T-helper 17 cell (primary cell): ENCODE measurements around the gene AGRN. TPM values are rescaled to one million over a fixed set of nuclear protein-coding genes. Genes with fewer than 3 reads are reported as not detected.
"Not testable (repeated sequence)": the region's sequence is repeated elsewhere in the genome, so short reads cannot be mapped to it uniquely, and the experiment has no call there.

Experiments used
- ATAC-seq: fragments of 150-1000 bp; cut with Tn5 transposase; 2 replicates; pipeline ENCODE4 v1.10.0; 2021; ENCODE audit warnings: mild to moderate bottlenecking, moderate library complexity
- DNase-seq, 3 donors: peaks; one replicate each; pipeline versions ENCODE4 v3.0.0 to v3.0.0-alpha.2; 2020 to 2021
- H3K9me3 ChIP-seq: one replicate; pipeline ENCODE4 v1.7.0; 2013; ENCODE audit warnings: low read length, mild to moderate bottlenecking; ENCODE audit not compliant: control insufficient read depth, poor library complexity, severe bottlenecking
- H3K27ac Mint-ChIP-seq: one replicate; pipeline ENCODE4 v1.8.0; 2022; ENCODE audit warnings: mild to moderate bottlenecking, moderate library complexity, mixed read lengths
- H3K27me3 Mint-ChIP-seq: one replicate; pipeline ENCODE4 v1.8.0; 2022; ENCODE audit warnings: mixed read lengths
- H3K36me3 Mint-ChIP-seq: one replicate; pipeline ENCODE4 v1.8.0; 2022; ENCODE audit warnings: low read depth, mixed read lengths
- H3K4me1 Mint-ChIP-seq: one replicate; pipeline ENCODE4 v1.8.0; 2022; ENCODE audit warnings: mild to moderate bottlenecking, mixed read lengths
- H3K4me3 Mint-ChIP-seq: one replicate; pipeline ENCODE4 v1.8.0; 2022; ENCODE audit warnings: mild to moderate bottlenecking, moderate library complexity, mixed read lengths
- total RNA-seq, 4 donors: library from RNA in 2 of 4; stranded (reverse) in 2 of 4; gene quantifications; one replicate each; pipeline ENCODE4 v1.2.3 and lab custom pipeline; 2022 to 2026

AGRN gene
- total RNA-seq (1 to 10 TPM; 1.2 to 1.4 TPM), total RNA-seq (lab: John Stamatoyannopoulos, UW) (1.9 to 9.3 reads per million in 2 donors)

- no peak for DNase-seq
- peak within 1 kb of the TSS; percentile 58 for H3K4me3 Mint-ChIP-seq
- no peaks in the 10 kb centered on the region for H3K36me3 Mint-ChIP-seq
- H3K4me1 Mint-ChIP-seq = peaks cover 3% of the 10 kb centered on the region
- H3K27ac Mint-ChIP-seq = no peak within 1 kb of the TSS
- peak; percentile 7 for ATAC-seq
- H3K9me3 ChIP-seq = no peaks in the 10 kb centered on the region
- H3K27me3 Mint-ChIP-seq = no peaks in the 10 kb centered on the region
Measured at GRCh38 chr1:1020000-1020404, at the start of gene AGRN. Gene AGRN (plus strand): TSS chr1:1020120. CDS start chr1:1020173, 53 bp downstream.

- no peaks in the 10 kb centered on the region for H3K36me3 Mint-ChIP-seq
- no peak overlapping the region for H3K27ac Mint-ChIP-seq
- no peaks in the 10 kb centered on the region for H3K27me3 Mint-ChIP-seq
- H3K4me3 Mint-ChIP-seq = no peak overlapping the region
- no peak for ATAC-seq
- no peaks in the 10 kb centered on the region for H3K9me3 ChIP-seq
- peaks cover 6% of the 10 kb centered on the region for H3K4me1 Mint-ChIP-seq
- DNase-seq = no peak
Measured at GRCh38 chr1:970242-970972, 49.5 kb upstream of the AGRN start.

GRCh38 chr1:970973-971730, 48.8 kb upstream of the AGRN start:
- DNase-seq = no peak
- no peak for ATAC-seq
- Mint-ChIP-seq H3K27me3 (peaks cover 5% of the 10 kb centered on the region), H3K4me3 (no peak overlapping the region), H3K4me1 (peaks cover 11% of the 10 kb centered on the region), H3K36me3 (no peaks in the 10 kb centered on the region), H3K27ac (no peak overlapping the region)
- no peaks in the 10 kb centered on the region for H3K9me3 ChIP-seq

- peaks cover 11% of the 10 kb centered on the region for H3K4me1 Mint-ChIP-seq
- peaks cover 5% of the 10 kb centered on the region for H3K27me3 Mint-ChIP-seq
- H3K27ac Mint-ChIP-seq = no peak overlapping the region
- no peak for DNase-seq
- no peaks in the 10 kb centered on the region for H3K36me3 Mint-ChIP-seq
- ATAC-seq = no peak
- no peaks in the 10 kb centered on the region for H3K9me3 ChIP-seq
- H3K4me3 Mint-ChIP-seq = no peak overlapping the region
Measured at GRCh38 chr1:971751-972506, 48.0 kb upstream of the AGRN start.

GRCh38 chr1:972726-973458, 47.0 kb upstream of the AGRN start:
- no peak for ATAC-seq
- H3K4me3 Mint-ChIP-seq = no peak overlapping the region
- H3K36me3 Mint-ChIP-seq = no peaks in the 10 kb centered on the region
- H3K27ac Mint-ChIP-seq = no peak overlapping the region
- peaks cover 5% of the 10 kb centered on the region for H3K27me3 Mint-ChIP-seq
- DNase-seq = no peak
- no peaks in the 10 kb centered on the region for H3K9me3 ChIP-seq
- peaks cover 11% of the 10 kb centered on the region for H3K4me1 Mint-ChIP-seq

- no peak for DNase-seq
- no peak overlapping the region for H3K4me3 Mint-ChIP-seq
- H3K27me3 Mint-ChIP-seq = peaks cover 5% of the 10 kb centered on the region
- no peaks in the 10 kb centered on the region for H3K36me3 Mint-ChIP-seq
- no peak for ATAC-seq
- H3K4me1 Mint-ChIP-seq = peaks cover 12% of the 10 kb centered on the region
- no peak overlapping the region for H3K27ac Mint-ChIP-seq
- H3K9me3 ChIP-seq = no peaks in the 10 kb centered on the region
Measured at GRCh38 chr1:973459-974292, 46.2 kb upstream of the AGRN start.

- Mint-ChIP-seq H3K27ac (no peak overlapping the region), H3K27me3 (peaks cover 5% of the 10 kb centered on the region), H3K36me3 (no peaks in the 10 kb centered on the region), H3K4me3 (no peak overlapping the region), H3K4me1 (peaks cover 10% of the 10 kb centered on the region)
- ATAC-seq = no peak
- no peaks in the 10 kb centered on the region for H3K9me3 ChIP-seq
- DNase-seq = no peak
Measured at GRCh38 chr1:974293-974640, 45.7 kb upstream of the AGRN start.

GRCh38 chr1:974687-975328, 45.1 kb upstream of the AGRN start:
- no peak overlapping the region for H3K4me3 Mint-ChIP-seq
- H3K36me3 Mint-ChIP-seq = no peaks in the 10 kb centered on the region
- no peak overlapping the region for H3K27ac Mint-ChIP-seq
- peaks cover 5% of the 10 kb centered on the region for H3K27me3 Mint-ChIP-seq
- no peak for ATAC-seq
- H3K9me3 ChIP-seq = no peaks in the 10 kb centered on the region
- H3K4me1 Mint-ChIP-seq = peaks cover 9% of the 10 kb centered on the region
- no peak for DNase-seq

GRCh38 chr1:975365-975764, 44.6 kb upstream of the AGRN start:
- H3K4me3 Mint-ChIP-seq = peak overlapping the region; percentile 45
- H3K27ac Mint-ChIP-seq = no peak overlapping the region
- DNase-seq = no peak
- H3K9me3 ChIP-seq = no peaks in the 10 kb centered on the region
- ATAC-seq = no peak
- peaks cover 9% of the 10 kb centered on the region for H3K4me1 Mint-ChIP-seq
- peaks cover 5% of the 10 kb centered on the region for H3K27me3 Mint-ChIP-seq
- H3K36me3 Mint-ChIP-seq = no peaks in the 10 kb centered on the region

- no peaks in the 10 kb centered on the region for H3K36me3 Mint-ChIP-seq
- H3K9me3 ChIP-seq = no peaks in the 10 kb centered on the region
- peak; percentile 36 to 57 (median 49) for DNase-seq
- H3K27ac Mint-ChIP-seq = no peak overlapping the region
- peak; percentile 89 for ATAC-seq
- H3K27me3 Mint-ChIP-seq = peaks cover 5% of the 10 kb centered on the region
- peak overlapping the region; percentile 45 for H3K4me3 Mint-ChIP-seq
- H3K4me1 Mint-ChIP-seq = peaks cover 9% of the 10 kb centered on the region
Measured at GRCh38 chr1:975896-976683, 43.8 kb upstream of the AGRN start.

GRCh38 chr1:976791-977190, 43.1 kb upstream of the AGRN start:
- not testable (repeated sequence) for H3K4me3 Mint-ChIP-seq, H3K27ac Mint-ChIP-seq, H3K9me3 ChIP-seq, ATAC-seq, H3K36me3 Mint-ChIP-seq, DNase-seq, H3K27me3 Mint-ChIP-seq, H3K4me1 Mint-ChIP-seq
